Osteoblast (primary cell): ENCODE measurements around the gene PPP1R3C. TPM values are rescaled to one million over a fixed set of nuclear protein-coding genes. Genes with fewer than 3 reads are reported as not detected.

Experiments used
- DNase-seq: peaks from one replicate; pipeline ENCODE4 v3.0.0; 2011; ENCODE audit warnings: low spot score, mixed read lengths; ENCODE audit not compliant: insufficient read length; ENCODE audit errors: missing footprints
- H2AFZ ChIP-seq: 2 replicates; pipeline ENCODE4 v1.6.0; 2011; ENCODE audit warnings: mild to moderate bottlenecking, low read length
- H3K27ac ChIP-seq: 2 replicates; pipeline ENCODE4 v1.5.1; 2011; ENCODE audit warnings: mild to moderate bottlenecking, low read depth, low read length, moderate library complexity
- H3K27me3 ChIP-seq: 2 replicates; pipeline ENCODE4 v1.6.0; 2012; ENCODE audit warnings: mild to moderate bottlenecking, control low read depth, inconsistent platforms, low read length, moderate library complexity; ENCODE audit not compliant: insufficient read depth
- H3K36me3 ChIP-seq: 2 replicates; pipeline ENCODE4 v1.5.1; 2011; ENCODE audit warnings: mild to moderate bottlenecking, low read length, control low read depth, moderate library complexity; ENCODE audit not compliant: insufficient read depth
- H3K4me1 ChIP-seq: 2 replicates; pipeline ENCODE4 v1.5.1; 2011; ENCODE audit warnings: mild to moderate bottlenecking, low read length, control low read depth, moderate library complexity; ENCODE audit not compliant: insufficient read depth
- H3K4me2 ChIP-seq: 2 replicates; pipeline ENCODE4 v1.6.0; 2011; ENCODE audit warnings: mild to moderate bottlenecking, low read length; ENCODE audit not compliant: insufficient read depth
- H3K4me3 ChIP-seq: fragments of 200-600 bp; sonication (generic); 3 replicates; pipeline ENCODE4 v1.5.1; 2012; ENCODE audit warnings: mild to moderate bottlenecking, low read length, inconsistent platforms; ENCODE audit not compliant: insufficient read depth
- H3K79me2 ChIP-seq: 2 replicates; pipeline ENCODE4 v1.6.0; 2012; ENCODE audit warnings: mild to moderate bottlenecking, low read length, control low read depth, inconsistent platforms; ENCODE audit not compliant: insufficient read depth
- H3K9me3 ChIP-seq: 2 replicates; pipeline ENCODE4 v1.5.1; 2011; ENCODE audit warnings: low read depth, low read length, control low read depth
- H4K20me1 ChIP-seq: 2 replicates; pipeline ENCODE4 v1.6.0; 2012; ENCODE audit warnings: mild to moderate bottlenecking, low read length, control low read depth; ENCODE audit not compliant: insufficient read depth
- CTCF ChIP-seq: IDR thresholded peaks from 2 replicates; pipeline ENCODE4 v1.5.1; 2011; ENCODE audit warnings: mild to moderate bottlenecking, low read depth, low read length, moderate library complexity; ENCODE audit errors: extremely low read depth
- total RNA-seq: library from RNA; depleted of rRNA; stranded (reverse); fragments of >200 nt; gene quantifications from 2 replicates; pipeline ENCODE4 v1.2.3, GENCODE V29; 2012

PPP1R3C gene
- total RNA-seq, 1 donor: 87.9 TPM

GRCh38 chr10:91579329-91579985 lies 53.4 kb downstream of the PPP1R3C start:
- H3K36me3 ChIP-seq: no peaks in the 10 kb centered on the region
- no peaks in the 10 kb centered on the region for H3K9me3 ChIP-seq
- H3K4me1 ChIP-seq: peaks cover 9% of the 10 kb centered on the region
- H3K4me2 ChIP-seq: no peak overlapping the region
- H3K79me2 ChIP-seq: no peaks in the 10 kb centered on the region
- no peak overlapping the region for H2AFZ ChIP-seq
- no peak overlapping the region for H3K4me3 ChIP-seq
- no peaks in the 10 kb centered on the region for H4K20me1 ChIP-seq
- H3K27ac ChIP-seq: peak overlapping the region; percentile 10
- no peaks in the 10 kb centered on the region for H3K27me3 ChIP-seq
- DNase-seq: peak; percentile 87
- TF ChIP-seq CTCF: no peak

Other genes starting within 250 kb of the PPP1R3C start
- 15.9 and 17.1 TPM in 2 replicates for gene HECTD2, start 222.7 kb downstream of the PPP1R3C start, total RNA-seq
- gene TNKS2, start 165.4 kb upstream of the PPP1R3C start, total RNA-seq: 61.5 and 63.4 TPM in 2 replicates